ENCODE results near the gene ADAMTS4.

Gene ADAMTS4

GRCh38 chr1:161201836-161202712 lies 3.2 kb upstream of the ADAMTS4 start, which contains the start of gene NDUFS2:
Gene NDUFS2 (plus strand): TSS chr1:161202367. CDS start chr1:161202386, 19 bp downstream.
- Mint-ChIP-seq H3K4me3 (peak within 1 kb of the TSS; percentile 90 to 91), H3K27me3 (no peaks in the 10 kb centered on the region), H3K4me1 (peaks cover 87% of the 10 kb centered on the region), H3K27ac (peak within 1 kb of the TSS; percentile 97 to 98), H3K9me3 (no peaks in the 10 kb centered on the region)
- ATAC-seq (peak; percentile 97), DNase-seq (peak; percentile 89 to 95)

DNA sequence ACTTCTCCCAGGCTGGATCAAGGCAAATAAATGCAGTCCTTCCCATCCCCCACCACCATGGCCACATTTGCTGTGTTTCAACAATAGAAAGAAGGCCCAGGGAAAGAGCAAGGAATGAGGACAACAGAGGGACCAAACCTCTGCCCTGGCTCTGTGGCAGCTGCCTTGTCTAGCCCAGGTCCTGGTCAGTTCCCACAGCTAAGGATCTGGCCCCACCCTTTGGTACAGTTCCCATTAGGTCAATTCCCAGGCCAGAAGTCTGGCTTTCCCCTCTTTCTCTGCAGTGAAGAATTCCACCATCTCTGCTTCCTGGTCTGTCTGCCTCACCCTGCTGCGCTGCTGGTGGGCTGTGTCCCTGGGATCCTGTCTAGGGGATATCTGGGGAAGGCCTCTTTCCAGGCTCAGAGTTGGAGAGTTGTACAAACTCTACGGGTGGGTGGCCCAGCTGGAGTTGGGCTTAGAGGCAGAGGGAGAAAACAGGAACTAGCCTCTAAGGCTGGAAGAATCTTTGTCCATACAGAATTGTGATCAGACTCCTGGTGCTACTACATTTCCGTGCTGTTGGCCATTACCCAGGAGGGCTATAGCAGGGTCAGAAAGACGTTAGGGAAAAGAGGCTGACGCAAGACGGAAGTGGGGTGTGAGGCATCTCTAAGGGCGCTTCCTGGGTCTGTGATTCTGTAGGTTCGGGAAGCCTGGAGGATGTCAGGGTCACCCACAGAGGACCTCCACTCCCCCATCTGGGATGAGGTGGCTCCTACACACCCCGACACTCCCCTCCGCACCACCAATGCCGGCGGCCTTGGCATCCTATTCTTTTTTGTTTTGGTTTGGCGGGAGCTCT lies 2.4 kb upstream of the ADAMTS4 start:
- DNase-seq, result no peak
- ATAC-seq, result no peak
- Mint-ChIP-seq H3K4me1 (peaks cover 87% of the 10 kb centered on the region), H3K27ac (peak overlapping the region; percentile 97 to 98), H3K4me3 (peak overlapping the region; percentile 90 to 91), H3K9me3 (no peaks in the 10 kb centered on the region), H3K27me3 (no peaks in the 10 kb centered on the region)

GRCh38 chr1:161200421-161200991 lies 1.7 kb upstream of the ADAMTS4 start:
- peak; percentile 52 for ATAC-seq
- no peaks in the 10 kb centered on the region for H3K9me3 Mint-ChIP-seq

DNA sequence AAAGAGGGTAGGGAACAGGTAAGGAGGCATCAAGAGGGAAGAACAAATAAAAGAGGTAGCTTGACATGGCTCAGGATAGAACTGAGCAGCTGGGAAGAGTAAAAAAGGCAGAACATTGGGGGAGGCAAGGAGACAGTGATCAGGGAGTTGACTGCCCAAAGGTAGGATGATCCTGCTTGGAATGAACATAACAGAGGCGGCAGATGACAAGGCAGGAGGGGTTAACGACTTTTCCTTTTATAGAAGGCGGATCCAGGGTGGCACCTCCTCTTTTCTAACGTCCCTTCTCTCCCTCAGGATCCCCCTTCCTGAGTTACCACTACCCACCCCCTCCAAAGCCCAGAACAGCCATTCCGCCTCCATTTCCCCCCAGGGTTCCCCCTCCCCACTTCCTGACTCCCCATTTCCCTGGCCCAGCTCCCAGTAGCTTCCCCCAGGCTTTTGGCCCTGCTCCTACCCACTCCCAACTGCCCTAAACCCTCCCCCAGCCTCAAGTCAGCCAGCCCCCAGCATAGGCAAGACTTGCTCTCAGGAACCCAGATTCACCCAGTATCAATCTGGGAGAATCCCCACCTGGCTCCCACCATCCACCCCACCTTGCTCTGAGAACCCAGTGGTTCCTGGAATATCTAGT lies 769 bp upstream of the ADAMTS4 start:
- H3K27ac Mint-ChIP-seq, result peak overlapping the region; percentile 92 to 95
- DNase-seq, result no peak
- H3K4me3 Mint-ChIP-seq, result peak overlapping the region; percentile 90 to 91
- no peaks in the 10 kb centered on the region for H3K27me3 Mint-ChIP-seq
- peaks cover 88% of the 10 kb centered on the region for H3K4me1 Mint-ChIP-seq
- no peaks in the 10 kb centered on the region for H3K9me3 Mint-ChIP-seq
- ATAC-seq, result no peak

More at GRCh38 chr1:161200421-161200991, 1.7 kb upstream of the ADAMTS4 start:
- Mint-ChIP-seq H3K4me3 (peak overlapping the region; percentile 90 to 91), H3K27me3 (no peaks in the 10 kb centered on the region), H3K27ac (peak overlapping the region; percentile 92 to 95), H3K4me1 (peaks cover 87% of the 10 kb centered on the region)
- peak in 1 of 2 donors; percentile 46 for DNase-seq

DNA sequence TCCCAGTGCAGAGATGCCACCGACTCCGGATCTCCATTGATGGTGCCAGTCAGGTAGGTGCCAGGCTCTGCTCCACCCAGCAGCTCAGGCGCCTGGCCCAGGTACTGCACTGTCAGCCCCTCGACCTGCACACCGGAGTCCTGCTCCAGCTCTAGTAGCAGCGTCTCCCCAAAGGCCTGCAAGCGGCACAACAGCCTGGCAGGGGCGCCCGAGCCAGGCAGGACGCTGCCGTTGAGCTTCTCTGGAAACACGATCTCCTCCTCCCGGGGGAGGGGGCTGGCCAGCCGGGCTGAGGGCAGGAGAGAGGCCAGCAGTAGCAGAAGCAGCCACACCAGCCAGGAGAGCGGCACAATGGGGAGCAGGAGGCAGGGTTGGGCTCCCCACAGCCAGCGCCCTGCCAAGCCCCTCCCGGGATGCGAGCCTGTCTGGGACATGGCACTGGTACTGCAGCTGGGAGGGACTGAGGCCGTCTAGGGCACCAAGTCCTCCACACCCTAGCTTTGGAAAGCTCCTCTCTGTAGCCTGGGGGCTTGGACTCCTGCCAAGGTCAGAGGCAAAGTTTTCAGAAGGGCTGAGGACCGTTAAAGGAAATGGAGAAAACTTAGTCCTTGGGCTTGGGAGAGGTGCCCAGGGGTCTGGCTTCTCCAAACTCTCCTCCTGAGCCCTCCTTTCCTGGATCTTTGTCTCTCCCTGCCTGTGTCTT lies 509 bp downstream of the ADAMTS4 start:
- H3K27ac Mint-ChIP-seq, result peak overlapping the region in 1 of 2 donors; percentile 68
- no peaks in the 10 kb centered on the region for H3K9me3 Mint-ChIP-seq
- no peak for DNase-seq
- H3K4me1 Mint-ChIP-seq, result peaks cover 78% of the 10 kb centered on the region
- no peaks in the 10 kb centered on the region for H3K27me3 Mint-ChIP-seq
- ATAC-seq, result no peak
- no peak overlapping the region for H3K4me3 Mint-ChIP-seq

GRCh38 chr1:161197560-161198193 lies 1.2 kb downstream of the ADAMTS4 start:
- Mint-ChIP-seq H3K9me3 (no peaks in the 10 kb centered on the region), H3K4me1 (peaks cover 79% of the 10 kb centered on the region), H3K27ac (peak overlapping the region; percentile 61 to 66), H3K27me3 (no peaks in the 10 kb centered on the region), H3K4me3 (no peak overlapping the region)
- ATAC-seq (no peak), DNase-seq (no peak)

GRCh38 chr1:161196521-161197451 lies 2.1 kb downstream of the ADAMTS4 start:
- no peak for ATAC-seq
- Mint-ChIP-seq H3K27ac (peak overlapping the region in 1 of 2 donors; percentile 66), H3K27me3 (no peaks in the 10 kb centered on the region), H3K9me3 (no peaks in the 10 kb centered on the region), H3K4me3 (no peak overlapping the region), H3K4me1 (peaks cover 81% of the 10 kb centered on the region)
- DNase-seq, result no peak

- ATAC-seq, result no peak
- Mint-ChIP-seq H3K27ac (no peak overlapping the region), H3K4me1 (peaks cover 75% of the 10 kb centered on the region), H3K4me3 (no peak overlapping the region), H3K27me3 (no peaks in the 10 kb centered on the region), H3K9me3 (no peaks in the 10 kb centered on the region)
- no peak for DNase-seq
Measured at GRCh38 chr1:161196111-161196510, 2.7 kb downstream of the ADAMTS4 start.

GRCh38 chr1:161195171-161195570 lies 3.7 kb downstream of the ADAMTS4 start:
- ATAC-seq, result no peak
- H3K4me3 Mint-ChIP-seq, result no peak overlapping the region
- H3K27ac Mint-ChIP-seq, result peak overlapping the region; percentile 3 to 30
- peaks cover 65% of the 10 kb centered on the region for H3K4me1 Mint-ChIP-seq
- no peaks in the 10 kb centered on the region for H3K27me3 Mint-ChIP-seq
- no peak for DNase-seq
- no peaks in the 10 kb centered on the region for H3K9me3 Mint-ChIP-seq

DNA sequence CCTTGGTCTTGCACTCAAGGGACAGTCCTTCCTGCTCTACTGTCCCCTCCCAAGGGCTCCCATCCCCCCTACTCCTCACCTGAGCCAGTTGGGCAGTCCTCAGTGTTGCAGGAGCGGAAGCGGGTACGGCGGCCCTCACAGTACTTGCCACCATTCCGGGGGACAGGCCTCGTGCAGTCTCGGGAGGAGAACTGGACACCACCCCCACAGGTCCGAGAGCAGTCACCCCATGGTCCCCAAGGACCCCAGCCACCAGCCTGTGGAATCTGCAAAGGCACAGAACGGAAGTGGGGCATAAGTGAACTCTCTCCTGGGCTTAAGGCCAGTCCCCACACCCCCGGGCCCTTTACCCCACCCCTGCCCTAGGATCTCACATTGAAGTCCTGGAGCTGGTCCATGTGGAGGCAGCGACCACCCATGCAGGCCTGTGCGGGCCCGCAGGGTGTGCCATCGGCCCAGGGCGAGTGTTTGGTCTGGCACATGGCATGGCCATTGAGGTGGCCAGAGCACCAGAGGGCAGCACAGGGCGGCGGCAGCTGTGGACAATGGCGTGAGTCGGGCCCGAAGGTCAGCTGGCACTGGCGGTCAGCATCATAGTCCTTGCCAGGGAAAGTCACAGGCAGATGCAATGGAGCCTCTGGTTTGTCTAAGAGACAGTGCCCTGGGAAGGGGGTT lies 5.2 kb downstream of the ADAMTS4 start:
- peaks cover 58% of the 10 kb centered on the region for H3K4me1 Mint-ChIP-seq
- no peaks in the 10 kb centered on the region for H3K9me3 Mint-ChIP-seq
- H3K4me3 Mint-ChIP-seq, result no peak overlapping the region
- no peak for ATAC-seq
- H3K27me3 Mint-ChIP-seq, result no peaks in the 10 kb centered on the region
- no peak for DNase-seq
- H3K27ac Mint-ChIP-seq, result no peak overlapping the region

DNA sequence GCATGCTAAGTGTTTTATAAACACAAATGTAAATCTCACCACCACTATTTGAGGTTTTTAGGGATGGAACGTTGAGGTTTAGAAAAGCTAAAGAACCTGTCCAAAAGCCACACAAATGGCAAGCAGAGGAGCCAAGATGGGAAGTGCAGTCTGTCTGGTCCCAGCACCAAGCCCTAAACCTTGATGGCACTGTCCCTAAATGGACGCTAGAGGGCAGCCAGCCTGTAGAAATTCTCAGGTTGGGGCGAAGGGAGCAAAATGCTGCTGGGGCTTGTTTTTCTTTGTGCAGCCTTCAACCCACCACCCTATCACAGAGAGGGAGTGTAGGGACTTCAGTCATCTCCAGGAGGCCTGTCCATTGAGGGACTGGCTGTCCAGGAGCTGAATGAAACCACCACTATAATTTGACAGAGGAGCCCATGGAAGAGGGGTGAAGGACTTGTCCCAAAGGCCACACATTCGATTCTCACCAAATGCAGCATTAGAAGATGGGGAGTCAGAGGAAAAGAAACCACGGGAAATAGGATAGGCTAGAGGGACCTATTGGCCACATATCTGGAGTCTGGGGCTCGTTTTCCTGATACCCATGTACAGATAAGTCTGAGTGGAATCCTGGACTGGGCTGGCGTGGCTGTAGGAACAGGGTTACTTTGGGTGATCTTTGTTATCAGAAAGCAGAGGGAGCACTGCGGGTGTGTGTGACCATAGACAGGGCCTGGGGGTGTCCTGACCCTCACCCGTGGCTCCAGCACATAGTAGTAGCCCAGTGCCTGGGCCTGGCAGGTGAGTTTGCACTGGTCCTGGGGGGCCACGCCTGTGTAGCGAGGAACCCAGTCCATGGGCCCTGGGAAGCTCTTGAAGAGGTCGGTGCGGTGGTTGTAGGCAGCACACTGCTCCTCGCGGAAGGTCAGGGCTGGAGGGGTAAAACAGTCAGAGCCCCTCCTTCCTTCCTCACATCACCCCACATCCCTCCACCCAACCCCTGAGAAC lies 6.1 kb downstream of the ADAMTS4 start:
- DNase-seq (peak; percentile 60 to 65), ATAC-seq (peak; percentile 87)
- Mint-ChIP-seq H3K9me3 (no peaks in the 10 kb centered on the region), H3K4me3 (peak overlapping the region in 1 of 2 donors; percentile 13), H3K27me3 (no peaks in the 10 kb centered on the region), H3K4me1 (peaks cover 56% of the 10 kb centered on the region), H3K27ac (peak overlapping the region in 1 of 2 donors; percentile 6)

GRCh38 chr1:161191971-161192370 lies 6.9 kb downstream of the ADAMTS4 start:
- Mint-ChIP-seq H3K4me3 (no peak overlapping the region), H3K4me1 (peaks cover 56% of the 10 kb centered on the region), H3K9me3 (peaks cover 0 to 1% of the 10 kb centered on the region in 2 donors), H3K27ac (no peak overlapping the region), H3K27me3 (no peaks in the 10 kb centered on the region)
- no peak for ATAC-seq
- no peak for DNase-seq

All from stimulated activated naive CD8-positive, alpha-beta T cell treated with anti-CD3 and anti-CD28 coated beads, Interleukin-15, amount 100 ng/mL, for 72 hours (primary cell).